ENCODE results near the gene UNC5A. TPM values are rescaled to one million over a fixed set of nuclear protein-coding genes. Genes with fewer than 3 reads are reported as not detected.

UNC5A gene
- total RNA-seq, 2 donors from 2014 or later, result not detected

- no peaks in the 10 kb centered on the region for H3K4me1 Mint-ChIP-seq (ENCODE audit: low read depth in 2 of 2)
- DNase-seq (ENCODE audit: low spot score) (no peak), ATAC-seq (no peak)
- H3K36me3 Mint-ChIP-seq, result no peaks in the 10 kb centered on the region
- H3K4me3 Mint-ChIP-seq, result no peak overlapping the region
- H3K27me3 Mint-ChIP-seq, result peaks cover 30 to 34% of the 10 kb centered on the region in 2 donors
- no peak overlapping the region for H3K27ac Mint-ChIP-seq
- H3K9me3 Mint-ChIP-seq, result no peaks in the 10 kb centered on the region
Observed at GRCh38 chr5:176788941-176789872, 21.2 kb upstream of the UNC5A start.

DNA sequence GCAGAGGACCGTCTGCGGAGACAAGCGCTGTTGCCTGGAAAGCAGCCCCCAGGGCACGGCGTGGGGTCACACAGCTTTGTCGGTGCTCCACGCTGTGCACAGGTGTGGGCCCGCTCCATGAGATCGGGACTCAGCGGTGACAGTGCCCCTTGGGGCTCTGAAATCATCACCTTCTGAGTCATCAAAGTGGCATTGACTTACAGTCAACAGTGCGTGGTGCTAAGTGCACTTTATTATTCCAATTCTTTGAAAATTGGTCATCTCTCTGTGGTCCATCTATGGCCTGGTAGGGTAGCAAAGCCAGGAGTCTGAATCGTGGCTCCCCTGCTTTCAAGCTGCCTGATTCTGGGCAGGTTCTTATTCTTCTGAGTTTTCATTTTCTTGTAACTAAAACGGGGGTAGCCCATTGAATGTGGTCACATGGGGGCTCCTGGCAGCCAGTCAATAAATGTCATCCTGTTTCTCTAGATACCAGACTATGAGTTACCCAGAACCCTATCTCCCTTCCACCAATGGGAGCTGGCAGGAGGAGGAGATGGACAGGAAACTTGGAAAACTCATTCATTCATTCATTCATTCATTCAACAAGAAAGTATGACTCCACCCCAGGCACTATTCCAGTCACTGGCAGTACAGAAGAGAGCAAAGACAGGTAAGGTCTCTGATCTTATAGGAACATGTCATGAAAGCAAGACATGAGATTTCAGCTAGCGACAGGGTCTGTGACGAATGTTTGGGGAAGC lies 20.3 kb upstream of the UNC5A start:
- Mint-ChIP-seq H3K36me3 (no peaks in the 10 kb centered on the region), H3K4me3 (no peak overlapping the region), H3K27me3 (peaks cover 34 to 42% of the 10 kb centered on the region in 2 donors), H3K9me3 (no peaks in the 10 kb centered on the region), H3K4me1 (ENCODE audit: low read depth in 2 of 2) (no peaks in the 10 kb centered on the region), H3K27ac (no peak overlapping the region)
- DNase-seq (ENCODE audit: low spot score), result peak; percentile 34
- ATAC-seq, result no peak

DNA sequence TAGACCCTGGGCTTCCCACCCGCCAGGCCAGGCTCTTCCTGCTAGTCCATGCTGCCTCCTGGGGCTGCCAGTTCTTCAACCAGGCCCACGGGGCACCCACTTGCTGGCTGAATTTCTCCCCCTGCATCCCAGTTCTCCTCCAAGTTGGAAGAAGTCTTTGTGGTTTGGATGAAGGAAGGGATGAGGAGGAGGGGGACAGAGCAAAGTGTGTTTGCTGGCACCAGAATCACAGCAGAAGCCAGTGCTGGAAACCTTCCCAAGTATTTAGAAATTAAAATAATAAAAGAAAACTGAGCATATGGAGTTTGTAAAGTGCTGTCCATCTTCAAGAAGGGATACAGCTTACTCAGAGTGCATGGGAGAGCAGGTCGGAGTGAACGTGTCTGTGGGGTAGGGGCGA lies 19.4 kb upstream of the UNC5A start:
- H3K4me1 Mint-ChIP-seq (ENCODE audit: low read depth in 2 of 2), result no peaks in the 10 kb centered on the region
- no peak for ATAC-seq
- no peak overlapping the region for H3K4me3 Mint-ChIP-seq
- H3K27me3 Mint-ChIP-seq, result peaks cover 37 to 42% of the 10 kb centered on the region in 2 donors
- no peaks in the 10 kb centered on the region for H3K9me3 Mint-ChIP-seq
- DNase-seq (ENCODE audit: low spot score), result no peak
- H3K36me3 Mint-ChIP-seq, result no peaks in the 10 kb centered on the region
- H3K27ac Mint-ChIP-seq, result no peak overlapping the region

GRCh38 chr5:176792655-176793342 lies 17.6 kb upstream of the UNC5A start:
- Mint-ChIP-seq H3K9me3 (no peaks in the 10 kb centered on the region), H3K27me3 (peaks cover 43 to 54% of the 10 kb centered on the region in 2 donors), H3K27ac (no peak overlapping the region), H3K36me3 (no peaks in the 10 kb centered on the region), H3K4me1 (ENCODE audit: low read depth in 2 of 2) (peaks cover 0 to 6% of the 10 kb centered on the region in 2 donors), H3K4me3 (no peak overlapping the region)
- ATAC-seq, result no peak
- no peak for DNase-seq (ENCODE audit: low spot score)

GRCh38 chr5:176793343-176793699 lies 17.0 kb upstream of the UNC5A start:
- Mint-ChIP-seq H3K36me3 (no peaks in the 10 kb centered on the region), H3K4me1 (ENCODE audit: low read depth in 2 of 2) (peaks cover 0 to 6% of the 10 kb centered on the region in 2 donors)

GRCh38 chr5:176793736-176794135 lies 16.6 kb upstream of the UNC5A start:
- no peak overlapping the region for H3K27ac Mint-ChIP-seq
- H3K4me1 Mint-ChIP-seq (ENCODE audit: low read depth in 2 of 2), result peaks cover 0 to 6% of the 10 kb centered on the region in 2 donors
- H3K4me3 Mint-ChIP-seq, result no peak overlapping the region
- no peaks in the 10 kb centered on the region for H3K9me3 Mint-ChIP-seq
- H3K36me3 Mint-ChIP-seq, result no peaks in the 10 kb centered on the region
- DNase-seq (ENCODE audit: low spot score) (no peak), ATAC-seq (no peak)
- H3K27me3 Mint-ChIP-seq, result peaks cover 37 to 47% of the 10 kb centered on the region in 2 donors

More at GRCh38 chr5:176793343-176793699, 17.0 kb upstream of the UNC5A start:
- Mint-ChIP-seq H3K27me3 (peaks cover 38 to 48% of the 10 kb centered on the region in 2 donors), H3K9me3 (no peaks in the 10 kb centered on the region), H3K27ac (no peak overlapping the region), H3K4me3 (no peak overlapping the region)
- ATAC-seq (no peak), DNase-seq (ENCODE audit: low spot score) (no peak)

DNA sequence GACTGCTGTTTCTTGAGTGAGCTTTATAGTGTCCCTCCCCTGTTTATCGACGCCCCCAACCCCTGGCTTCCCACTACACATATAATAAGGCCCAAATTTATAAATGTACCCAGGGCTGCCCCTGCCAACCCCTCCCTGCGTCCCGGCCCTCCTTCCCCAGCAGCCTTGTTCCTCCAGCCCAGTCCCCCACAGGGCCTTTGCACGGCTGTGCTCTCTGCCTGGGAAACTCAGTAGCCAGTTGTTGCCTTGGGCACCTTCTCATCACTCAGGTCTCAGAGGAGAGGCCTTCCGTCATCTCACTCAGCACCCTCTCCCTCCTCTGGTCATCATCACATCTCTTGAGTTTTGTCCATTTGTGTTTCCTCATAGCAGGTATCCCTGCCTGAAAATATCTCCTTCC lies 15.8 kb upstream of the UNC5A start:
- Mint-ChIP-seq H3K9me3 (no peaks in the 10 kb centered on the region), H3K27ac (no peak overlapping the region), H3K27me3 (peaks cover 30 to 40% of the 10 kb centered on the region in 2 donors), H3K4me3 (no peak overlapping the region), H3K36me3 (no peaks in the 10 kb centered on the region), H3K4me1 (ENCODE audit: low read depth in 2 of 2) (peaks cover 0 to 6% of the 10 kb centered on the region in 2 donors)
- ATAC-seq (no peak), DNase-seq (ENCODE audit: low spot score) (no peak)

DNA sequence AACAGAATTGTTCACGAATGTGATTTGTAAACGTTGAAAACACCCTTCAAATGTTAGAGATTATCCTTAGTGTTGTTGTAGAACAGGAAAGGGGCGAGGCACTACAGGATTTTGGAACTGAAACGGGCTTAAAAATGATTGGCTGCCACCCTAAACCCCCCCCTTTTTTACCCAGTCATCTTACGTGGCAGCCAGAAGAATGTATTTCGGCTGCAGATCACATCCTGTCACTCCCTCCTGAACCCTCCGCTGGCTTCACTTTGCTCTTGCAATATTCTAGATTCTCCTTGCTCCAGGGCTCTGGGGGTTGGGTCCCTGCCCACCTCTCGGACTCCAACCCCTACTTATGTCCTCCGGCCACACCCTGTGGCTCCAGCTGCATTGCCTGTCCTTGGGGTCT lies 13.9 kb upstream of the UNC5A start:
- no peak for DNase-seq (ENCODE audit: low spot score)
- peaks cover 0 to 6% of the 10 kb centered on the region in 2 donors for H3K4me1 Mint-ChIP-seq (ENCODE audit: low read depth in 2 of 2)
- H3K4me3 Mint-ChIP-seq, result no peak overlapping the region
- H3K9me3 Mint-ChIP-seq, result no peaks in the 10 kb centered on the region
- ATAC-seq, result no peak
- H3K36me3 Mint-ChIP-seq, result no peaks in the 10 kb centered on the region
- peaks cover 24 to 31% of the 10 kb centered on the region in 2 donors for H3K27me3 Mint-ChIP-seq
- H3K27ac Mint-ChIP-seq, result no peak overlapping the region

GRCh38 chr5:176796970-176797369 lies 13.4 kb upstream of the UNC5A start:
- Mint-ChIP-seq H3K27me3 (peaks cover 24 to 31% of the 10 kb centered on the region in 2 donors), H3K36me3 (no peaks in the 10 kb centered on the region), H3K4me3 (no peak overlapping the region), H3K4me1 (ENCODE audit: low read depth in 2 of 2) (peaks cover 0 to 6% of the 10 kb centered on the region in 2 donors), H3K27ac (no peak overlapping the region), H3K9me3 (no peaks in the 10 kb centered on the region)
- DNase-seq (ENCODE audit: low spot score) (no peak), ATAC-seq (no peak)

GRCh38 chr5:176797456-176798050 lies 12.8 kb upstream of the UNC5A start:
- no peak overlapping the region for H3K4me3 Mint-ChIP-seq
- no peaks in the 10 kb centered on the region for H3K36me3 Mint-ChIP-seq
- no peak for ATAC-seq
- no peaks in the 10 kb centered on the region for H3K9me3 Mint-ChIP-seq
- no peak for DNase-seq (ENCODE audit: low spot score)
- H3K27me3 Mint-ChIP-seq, result peaks cover 22 to 31% of the 10 kb centered on the region in 2 donors
- no peak overlapping the region for H3K27ac Mint-ChIP-seq
- peaks cover 0 to 6% of the 10 kb centered on the region in 2 donors for H3K4me1 Mint-ChIP-seq (ENCODE audit: low read depth in 2 of 2)

DNA sequence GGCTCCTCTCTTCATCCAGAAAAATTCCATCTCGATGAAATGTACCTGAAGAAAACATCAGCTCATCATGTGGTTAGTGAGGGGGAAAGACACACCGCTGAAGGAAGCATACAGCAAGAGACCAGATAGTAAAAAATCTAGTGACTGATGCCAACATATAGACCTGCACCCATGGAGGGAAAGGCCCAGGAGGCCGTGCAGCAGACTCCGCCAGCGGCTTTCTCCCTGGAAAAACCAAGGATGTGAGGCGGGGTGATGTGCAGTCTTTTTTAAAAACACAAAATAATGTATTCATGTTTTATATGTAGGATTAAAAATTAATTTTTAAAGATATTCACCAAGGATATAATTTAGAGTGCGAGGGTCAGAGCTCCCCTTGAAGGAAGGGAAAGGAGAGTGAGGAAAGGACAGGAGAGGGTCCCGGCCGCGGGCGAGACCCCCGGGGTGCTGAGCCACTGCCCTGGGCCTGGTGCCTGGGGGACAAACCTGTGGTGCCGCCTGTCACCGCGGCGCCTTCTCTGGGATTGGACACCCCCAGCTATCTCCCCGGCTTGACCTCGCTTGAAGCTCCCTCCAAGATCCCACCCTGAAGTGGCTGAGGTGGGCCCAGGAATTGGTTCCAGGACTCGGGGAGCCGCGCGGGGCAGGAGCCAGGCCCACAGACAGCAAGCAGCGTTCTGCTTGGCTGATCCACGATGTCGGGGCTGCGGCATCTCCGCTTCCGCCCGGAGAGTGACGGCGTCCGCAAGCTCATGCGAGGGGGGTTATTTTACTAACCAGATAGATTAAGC lies 12.1 kb upstream of the UNC5A start:
- H3K9me3 Mint-ChIP-seq, result no peaks in the 10 kb centered on the region
- H3K36me3 Mint-ChIP-seq, result no peaks in the 10 kb centered on the region
- no peak for DNase-seq (ENCODE audit: low spot score)
- no peak for ATAC-seq
- peaks cover 22 to 30% of the 10 kb centered on the region in 2 donors for H3K27me3 Mint-ChIP-seq
- H3K4me1 Mint-ChIP-seq (ENCODE audit: low read depth in 2 of 2), result peaks cover 0 to 6% of the 10 kb centered on the region in 2 donors
- H3K27ac Mint-ChIP-seq, result no peak overlapping the region
- no peak overlapping the region for H3K4me3 Mint-ChIP-seq

- no peak for ATAC-seq
- Mint-ChIP-seq H3K27ac (no peak overlapping the region), H3K36me3 (no peaks in the 10 kb centered on the region), H3K27me3 (peaks cover 19 to 27% of the 10 kb centered on the region in 2 donors), H3K9me3 (no peaks in the 10 kb centered on the region), H3K4me1 (ENCODE audit: low read depth in 2 of 2) (peaks cover 0 to 6% of the 10 kb centered on the region in 2 donors), H3K4me3 (no peak overlapping the region)
- no peak for DNase-seq (ENCODE audit: low spot score)
Observed at GRCh38 chr5:176798949-176799348, 11.4 kb upstream of the UNC5A start.

DNA sequence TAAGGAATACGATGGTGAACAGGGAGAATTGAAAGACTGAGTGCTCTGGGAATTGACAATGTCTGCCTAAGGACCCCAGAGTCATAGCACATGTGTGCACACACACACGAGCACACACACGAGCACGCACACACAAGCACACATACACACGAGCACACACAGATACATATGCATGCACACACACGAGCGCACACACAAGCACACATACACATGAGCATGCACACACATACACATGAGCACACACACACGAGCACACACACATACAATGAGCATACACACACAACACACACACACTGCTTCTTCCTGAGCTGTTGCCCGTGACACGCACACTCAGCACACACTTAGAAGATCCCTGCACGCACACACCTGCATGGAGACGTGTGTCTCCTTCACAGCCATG lies 10.9 kb upstream of the UNC5A start:
- DNase-seq (ENCODE audit: low spot score), result no peak
- Mint-ChIP-seq H3K27ac (no peak overlapping the region), H3K9me3 (no peaks in the 10 kb centered on the region), H3K4me3 (no peak overlapping the region), H3K4me1 (ENCODE audit: low read depth in 2 of 2) (peaks cover 0 to 6% of the 10 kb centered on the region in 2 donors), H3K36me3 (no peaks in the 10 kb centered on the region), H3K27me3 (peaks cover 22 to 26% of the 10 kb centered on the region in 2 donors)
- no peak for ATAC-seq

Measured in natural killer cell treated with Interleukin-12 subunit alpha and Interleukin-12 subunit beta and Interleukin-15 and Interleukin-18, amount 100 ng/mL, for 72 hours (primary cell).